Liver (tissue), 9 donors: ENCODE results near the gene MYO10. TPM values are rescaled to one million over a fixed set of nuclear protein-coding genes. Genes with fewer than 3 reads are reported as not detected.
A peak's percentile ranks its signal among the peaks of the same experiment; 100 is the strongest.

Source experiments
- DNase-seq: peaks from one replicate; pipeline ENCODE4 v3.0.0-alpha.2; 2017; ENCODE audit warnings: low spot score
- H3K27ac ChIP-seq, 2 donors: one replicate each; pipeline ENCODE4 v1.7.0; 2013; ENCODE audit warnings: inconsistent platforms in 2 of 2, low read length in 2 of 2, control low read depth in 1 of 2, low read depth in 1 of 2, mild to moderate bottlenecking in 1 of 2
- H3K27me3 ChIP-seq, 4 donors: one replicate each; pipeline versions ENCODE4 v1.6.1 to v1.7.0; 2013; ENCODE audit warnings: low read length in 3 of 4, inconsistent platforms in 1 of 4, mild to moderate bottlenecking in 1 of 4, moderate library complexity in 1 of 4; ENCODE audit not compliant: control insufficient read depth in 4 of 4, insufficient read depth in 4 of 4
- H3K36me3 ChIP-seq, 4 donors: one replicate each; pipeline versions ENCODE4 v1.6.1 to v1.7.0; 2013; ENCODE audit warnings: low read length in 3 of 4, mild to moderate bottlenecking in 3 of 4, low read depth in 1 of 4, moderate library complexity in 1 of 4; ENCODE audit not compliant: control insufficient read depth in 4 of 4, insufficient read depth in 3 of 4
- H3K4me1 ChIP-seq, 4 donors: one replicate each; pipeline versions ENCODE4 v1.6.1 to v1.7.0; 2013; ENCODE audit warnings: low read length in 3 of 4, mild to moderate bottlenecking in 3 of 4, moderate library complexity in 1 of 4; ENCODE audit not compliant: control insufficient read depth in 4 of 4, insufficient read depth in 4 of 4
- H3K4me3 ChIP-seq, 3 donors: one replicate each; pipeline versions ENCODE4 v1.6.1 to v1.7.0; 2013; ENCODE audit warnings: low read length in 3 of 3, control low read depth in 1 of 3, low read depth in 1 of 3, mild to moderate bottlenecking in 1 of 3
- H3K9ac ChIP-seq, 2 donors: one replicate each; pipeline ENCODE4 v1.7.0; 2013; ENCODE audit warnings: low read length in 2 of 2, mild to moderate bottlenecking in 2 of 2, moderate library complexity in 2 of 2, control low read depth in 1 of 2, low read depth in 1 of 2
- H3K9me3 ChIP-seq, 4 donors: one replicate each; pipeline versions ENCODE4 v1.6.1 to v1.7.0; 2013; ENCODE audit warnings: low read length in 3 of 4; ENCODE audit not compliant: control insufficient read depth in 4 of 4
- EGR1 ChIP-seq, 2 donors: IDR thresholded peaks; 2 replicates each; pipeline ENCODE4 v1.6.1; 2016 to 2018; ENCODE audit warnings: antibody characterized with exemption in 2 of 2, low read depth in 2 of 2
- FOXA1 ChIP-seq: IDR thresholded peaks from 2 replicates; pipeline ENCODE4 v1.6.1; 2016; ENCODE audit warnings: antibody characterized with exemption
- FOXA2 ChIP-seq: IDR thresholded peaks from 2 replicates; pipeline ENCODE4 v1.6.1; 2016; ENCODE audit warnings: antibody characterized with exemption
- GABPA ChIP-seq, 2 donors: IDR thresholded peaks in 1 of 2; conservative IDR thresholded peaks in 1 of 2; 2 replicates each; pipeline ENCODE4 v1.6.1; 2016; ENCODE audit warnings: antibody characterized with exemption in 2 of 2, mild to moderate bottlenecking in 1 of 2, moderate library complexity in 1 of 2
- HNF4A ChIP-seq, 2 donors: conservative IDR thresholded peaks; 2 replicates each; pipeline ENCODE4 v1.6.1; 2016; ENCODE audit warnings: antibody characterized with exemption in 2 of 2, mild to moderate bottlenecking in 2 of 2
- HNF4G ChIP-seq: IDR thresholded peaks from 2 replicates; pipeline ENCODE4 v1.6.1; 2016; ENCODE audit warnings: antibody characterized with exemption
- JUND ChIP-seq, 2 donors: IDR thresholded peaks; 2 replicates each; pipeline ENCODE4 v1.6.1; 2016; ENCODE audit warnings: antibody characterized with exemption in 2 of 2
- NR2F2 ChIP-seq: IDR thresholded peaks from 2 replicates; pipeline ENCODE4 v1.6.1; 2016; ENCODE audit warnings: antibody characterized with exemption
- RAD21 ChIP-seq, 2 donors: IDR thresholded peaks; 2 replicates each; pipeline ENCODE4 v1.6.1; 2016; ENCODE audit warnings: antibody characterized with exemption in 2 of 2, mild to moderate bottlenecking in 2 of 2
- RXRA ChIP-seq, 2 donors: IDR thresholded peaks; 2 replicates each; pipeline ENCODE4 v1.6.1; 2017 to 2018; ENCODE audit warnings: antibody characterized with exemption in 2 of 2, mild to moderate bottlenecking in 1 of 2
- SP1 ChIP-seq: IDR thresholded peaks from 2 replicates; pipeline ENCODE4 v1.6.1; 2018; ENCODE audit warnings: antibody characterized with exemption, mild to moderate bottlenecking
- TAF1 ChIP-seq: conservative IDR thresholded peaks from 2 replicates; pipeline ENCODE4 v1.6.1; 2016; ENCODE audit warnings: antibody characterized with exemption, mild to moderate bottlenecking
- YY1 ChIP-seq: IDR thresholded peaks from 2 replicates; pipeline ENCODE4 v1.6.1; 2016; ENCODE audit warnings: antibody characterized with exemption, mild to moderate bottlenecking
- WGBS: extraction: QIAGEN DNeasy Blood & Tissue Kit; methylation state at CpG from one replicate; pipeline ENCODE4 v1.1.7; 2013; 5-methylcytosine and 5-hydroxymethylcytosine counted together
- polyA plus RNA-seq, 2 donors: library from polyadenylated mRNA; stranded (reverse) in 1 of 2; unstranded in 1 of 2; fragments of 200-250 nt in 1 of 2; fragments of >200 nt in 1 of 2; fragmentation: Nextera tagmentation in 1 of 2; extraction: Ambion mirVana in 1 of 2; gene quantifications; one replicate each; pipeline versions ENCODE4 v1.2.1 to v1.2.3, GENCODE V29; 2013 to 2015
- total RNA-seq, 2 donors: library from RNA; depleted of rRNA; stranded (reverse); fragments of >200 nt; gene quantifications; one replicate each; pipeline ENCODE4 v1.2.3, GENCODE V29; 2014
- TF ChIP-seq, protein P1 (sequence below): IDR thresholded peaks from 2 replicates; pipeline ENCODE4 v1.6.1; 2016; ENCODE audit warnings: antibody characterized with exemption
- TF ChIP-seq, protein P2 (sequence below): fragments of 150-350 bp; IDR thresholded peaks from 2 replicates; pipeline ENCODE4 v1.5.1; 2017; ENCODE audit warnings: improper control_type of control experiment, low read depth, low read length; ENCODE audit not compliant: missing input control
- TF ChIP-seq, protein P3 (sequence below): IDR thresholded peaks from 2 replicates; pipeline ENCODE4 v1.6.1; 2016; ENCODE audit warnings: antibody characterized with exemption
- TF ChIP-seq, protein P4 (sequence below): IDR thresholded peaks from 2 replicates; pipeline ENCODE4 v1.6.1; 2016; ENCODE audit warnings: antibody characterized with exemption
- donor health status: healthy.
- donor health status: healthy.
- donor health status: healthy.
- donor health status: healthy.
- donor health status: healthy.

The MYO10 gene
- total and polyA plus RNA-seq, 4 donors: 4.3 to 15.3 (median 7.1) TPM

DNA sequence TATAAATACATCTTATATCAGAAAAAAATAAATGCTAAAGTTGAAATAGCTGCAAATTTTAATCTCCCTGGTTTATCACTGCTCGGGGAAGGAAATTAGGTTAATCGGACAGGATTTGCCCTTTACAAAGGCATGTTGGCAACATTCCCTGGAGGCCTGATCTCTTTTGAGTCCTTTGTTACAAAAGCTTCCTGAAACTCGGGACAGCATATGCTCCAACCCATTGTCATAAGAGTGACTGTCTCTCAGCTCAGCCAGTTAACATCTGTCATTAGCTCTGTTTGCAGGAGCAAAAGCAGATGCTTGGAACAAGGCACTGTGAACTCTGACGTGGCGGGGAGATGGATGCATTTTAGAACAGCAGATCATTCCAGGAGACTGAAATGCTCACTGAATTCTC lies 80.6 kb downstream of the MYO10 start:
- peaks cover 0 to 4% (median under 1%) of the 10 kb centered on the region in 4 donors for H3K9me3 ChIP-seq
- no peak overlapping the region for H3K4me3 ChIP-seq
- no peak overlapping the region for H3K27ac ChIP-seq
- H3K9ac ChIP-seq: no peak overlapping the region
- no peak for TF ChIP-seq FOXA1
- TF ChIP-seq RAD21 (IDR thresholded peaks at IDR 0.05): peak in 1 of 2 donors; percentile 5
- no peak for TF ChIP-seq SP1
- peak; percentile 74 for TF ChIP-seq NR2F2
- TF ChIP-seq YY1: no peak
- WGBS: 61% methylated on average over 5 of the region's 5 CpGs
- DNase-seq: no peak
- H3K36me3 ChIP-seq: no peaks in the 10 kb centered on the region
- H3K27me3 ChIP-seq: no peaks in the 10 kb centered on the region
- H3K4me1 ChIP-seq: no peaks in the 10 kb centered on the region

DNA sequence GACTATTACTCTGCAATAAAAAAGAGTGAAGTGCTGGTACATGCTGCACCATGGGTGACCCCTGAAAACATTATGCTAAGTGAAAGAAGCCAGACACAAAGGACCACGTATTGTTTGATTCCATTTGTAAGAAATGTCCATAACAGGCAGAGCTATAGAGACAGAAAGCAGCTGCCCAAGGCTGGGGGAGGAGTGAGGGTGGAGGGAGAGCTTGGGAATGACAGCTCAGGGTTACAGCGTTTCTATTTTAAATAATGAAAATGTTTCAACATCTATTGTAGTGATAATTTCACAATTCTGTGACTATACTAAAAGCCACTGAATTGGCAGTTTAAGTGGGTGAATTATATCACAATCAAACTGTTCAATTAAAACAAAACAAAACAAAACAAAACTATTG lies 81.7 kb downstream of the MYO10 start:
- TF ChIP-seq, protein P1, sequence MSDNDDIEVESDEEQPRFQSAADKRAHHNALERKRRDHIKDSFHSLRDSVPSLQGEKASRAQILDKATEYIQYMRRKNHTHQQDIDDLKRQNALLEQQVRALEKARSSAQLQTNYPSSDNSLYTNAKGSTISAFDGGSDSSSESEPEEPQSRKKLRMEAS: no peak
- TF ChIP-seq EGR1 (IDR thresholded peaks at IDR 0.05; ENCODE audit: low read depth in 2 of 2): no peak
- WGBS: 68% methylated on average over 2 of the region's 2 CpGs
- no peaks in the 10 kb centered on the region for H3K27me3 ChIP-seq
- H3K4me3 ChIP-seq: no peak overlapping the region
- H3K27ac ChIP-seq: no peak overlapping the region
- H3K36me3 ChIP-seq: no peaks in the 10 kb centered on the region
- H3K9me3 ChIP-seq: peaks cover 0 to 4% (median under 1%) of the 10 kb centered on the region in 4 donors
- no peaks in the 10 kb centered on the region for H3K4me1 ChIP-seq
- DNase-seq: no peak
- no peak overlapping the region for H3K9ac ChIP-seq

DNA sequence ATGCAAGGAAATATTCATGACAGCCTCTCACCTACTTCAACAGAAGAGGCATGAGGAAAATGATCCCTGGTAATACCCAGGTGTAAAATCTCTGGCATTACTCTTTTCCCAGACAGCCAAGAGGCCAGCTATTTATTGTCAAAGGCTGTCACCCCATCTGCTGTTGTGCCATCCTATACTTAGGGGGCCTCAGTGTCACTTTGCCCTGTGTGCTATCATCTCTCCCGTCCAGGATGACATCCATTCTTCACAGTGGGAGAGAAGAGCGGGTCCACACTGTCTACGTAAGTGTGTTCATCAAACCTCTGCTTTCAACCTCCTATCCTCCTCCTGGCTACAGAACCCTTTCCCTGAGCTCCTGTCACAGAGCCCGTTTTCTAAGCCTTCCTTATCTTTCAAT lies 82.6 kb downstream of the MYO10 start:
- H3K4me3 ChIP-seq: no peak overlapping the region
- H3K4me1 ChIP-seq: no peaks in the 10 kb centered on the region
- H3K9ac ChIP-seq: no peak overlapping the region
- H3K36me3 ChIP-seq: no peaks in the 10 kb centered on the region
- TF ChIP-seq, protein P1: no peak
- no peak for TF ChIP-seq GABPA (IDR thresholded peaks at IDR 0.05 in 1 of 2, conservative IDR thresholded peaks at IDR 0.05 in 1 of 2)
- no peak for TF ChIP-seq HNF4A (conservative IDR thresholded peaks at IDR 0.05)
- WGBS: 79% methylated on average over 4 of the region's 4 CpGs
- DNase-seq: no peak
- H3K27ac ChIP-seq: no peak overlapping the region
- H3K27me3 ChIP-seq: no peaks in the 10 kb centered on the region
- H3K9me3 ChIP-seq: no peaks in the 10 kb centered on the region

DNA sequence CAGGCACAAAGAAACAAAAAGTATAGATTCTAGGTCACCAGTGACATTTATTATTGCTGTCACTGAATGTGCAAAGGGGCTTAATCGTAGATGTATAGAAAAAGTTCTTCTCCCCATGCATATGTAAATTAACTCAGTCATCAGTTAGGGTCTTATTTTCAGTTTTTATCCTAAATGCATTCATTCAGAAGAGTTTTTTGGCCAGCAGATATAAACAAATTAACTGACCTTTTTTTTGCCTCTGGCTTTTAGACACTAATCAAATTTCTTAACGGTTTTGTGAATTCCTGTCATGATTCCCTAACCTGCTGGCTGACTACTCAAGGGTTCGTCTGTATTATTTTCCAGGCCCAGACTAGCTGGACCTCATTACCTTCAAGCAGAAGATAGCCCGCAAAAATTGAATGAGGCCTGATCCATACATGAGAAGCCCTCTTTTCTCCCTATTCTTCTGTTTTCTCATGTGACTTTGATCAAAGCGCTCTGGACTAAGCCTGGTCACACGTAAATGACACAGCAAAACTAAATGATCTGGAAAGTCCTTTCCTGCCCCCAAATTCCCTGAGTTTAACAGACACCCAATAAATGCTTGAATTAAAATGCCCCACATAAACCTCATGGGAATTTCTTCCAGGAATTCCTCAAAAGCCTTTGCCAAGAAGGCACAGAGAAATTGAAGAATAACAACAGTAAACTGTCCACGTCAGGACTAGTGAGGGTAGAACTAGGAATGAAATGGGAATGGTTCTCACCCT lies 83.7 kb downstream of the MYO10 start:
- no peak overlapping the region for H3K4me3 ChIP-seq
- no peaks in the 10 kb centered on the region for H3K36me3 ChIP-seq
- H3K9me3 ChIP-seq: no peaks in the 10 kb centered on the region
- DNase-seq: no peak
- H3K27me3 ChIP-seq: no peaks in the 10 kb centered on the region
- H3K4me1 ChIP-seq: no peaks in the 10 kb centered on the region
- WGBS: 75% methylated on average over 7 of the region's 7 CpGs
- no peak overlapping the region for H3K27ac ChIP-seq
- no peak overlapping the region for H3K9ac ChIP-seq
- no peak for TF ChIP-seq YY1
- TF ChIP-seq TAF1: no peak
- TF ChIP-seq HNF4G: no peak
- no peak for TF ChIP-seq RAD21 (IDR thresholded peaks at IDR 0.05)
- TF ChIP-seq, protein P1: no peak
- TF ChIP-seq, protein P2, sequence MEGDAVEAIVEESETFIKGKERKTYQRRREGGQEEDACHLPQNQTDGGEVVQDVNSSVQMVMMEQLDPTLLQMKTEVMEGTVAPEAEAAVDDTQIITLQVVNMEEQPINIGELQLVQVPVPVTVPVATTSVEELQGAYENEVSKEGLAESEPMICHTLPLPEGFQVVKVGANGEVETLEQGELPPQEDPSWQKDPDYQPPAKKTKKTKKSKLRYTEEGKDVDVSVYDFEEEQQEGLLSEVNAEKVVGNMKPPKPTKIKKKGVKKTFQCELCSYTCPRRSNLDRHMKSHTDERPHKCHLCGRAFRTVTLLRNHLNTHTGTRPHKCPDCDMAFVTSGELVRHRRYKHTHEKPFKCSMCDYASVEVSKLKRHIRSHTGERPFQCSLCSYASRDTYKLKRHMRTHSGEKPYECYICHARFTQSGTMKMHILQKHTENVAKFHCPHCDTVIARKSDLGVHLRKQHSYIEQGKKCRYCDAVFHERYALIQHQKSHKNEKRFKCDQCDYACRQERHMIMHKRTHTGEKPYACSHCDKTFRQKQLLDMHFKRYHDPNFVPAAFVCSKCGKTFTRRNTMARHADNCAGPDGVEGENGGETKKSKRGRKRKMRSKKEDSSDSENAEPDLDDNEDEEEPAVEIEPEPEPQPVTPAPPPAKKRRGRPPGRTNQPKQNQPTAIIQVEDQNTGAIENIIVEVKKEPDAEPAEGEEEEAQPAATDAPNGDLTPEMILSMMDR: no peak
- no peak for TF ChIP-seq JUND (IDR thresholded peaks at IDR 0.05)
- TF ChIP-seq GABPA (IDR thresholded peaks at IDR 0.05 in 1 of 2, conservative IDR thresholded peaks at IDR 0.05 in 1 of 2): no peak
- TF ChIP-seq, protein P3, sequence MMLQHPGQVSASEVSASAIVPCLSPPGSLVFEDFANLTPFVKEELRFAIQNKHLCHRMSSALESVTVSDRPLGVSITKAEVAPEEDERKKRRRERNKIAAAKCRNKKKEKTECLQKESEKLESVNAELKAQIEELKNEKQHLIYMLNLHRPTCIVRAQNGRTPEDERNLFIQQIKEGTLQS: no peak
- no peak for TF ChIP-seq NR2F2
- TF ChIP-seq RXRA (IDR thresholded peaks at IDR 0.05): no peak
- no peak for TF ChIP-seq HNF4A (conservative IDR thresholded peaks at IDR 0.05)
- TF ChIP-seq, protein P4, sequence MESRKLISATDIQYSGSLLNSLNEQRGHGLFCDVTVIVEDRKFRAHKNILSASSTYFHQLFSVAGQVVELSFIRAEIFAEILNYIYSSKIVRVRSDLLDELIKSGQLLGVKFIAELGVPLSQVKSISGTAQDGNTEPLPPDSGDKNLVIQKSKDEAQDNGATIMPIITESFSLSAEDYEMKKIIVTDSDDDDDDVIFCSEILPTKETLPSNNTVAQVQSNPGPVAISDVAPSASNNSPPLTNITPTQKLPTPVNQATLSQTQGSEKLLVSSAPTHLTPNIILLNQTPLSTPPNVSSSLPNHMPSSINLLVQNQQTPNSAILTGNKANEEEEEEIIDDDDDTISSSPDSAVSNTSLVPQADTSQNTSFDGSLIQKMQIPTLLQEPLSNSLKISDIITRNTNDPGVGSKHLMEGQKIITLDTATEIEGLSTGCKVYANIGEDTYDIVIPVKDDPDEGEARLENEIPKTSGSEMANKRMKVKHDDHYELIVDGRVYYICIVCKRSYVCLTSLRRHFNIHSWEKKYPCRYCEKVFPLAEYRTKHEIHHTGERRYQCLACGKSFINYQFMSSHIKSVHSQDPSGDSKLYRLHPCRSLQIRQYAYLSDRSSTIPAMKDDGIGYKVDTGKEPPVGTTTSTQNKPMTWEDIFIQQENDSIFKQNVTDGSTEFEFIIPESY: no peak
- no peak for TF ChIP-seq FOXA1
- TF ChIP-seq SP1: no peak
- no peak for TF ChIP-seq EGR1 (IDR thresholded peaks at IDR 0.05; ENCODE audit: low read depth in 2 of 2)
- no peak for TF ChIP-seq FOXA2
